ENCODE results near the gene ALDH1A3.

Gene ALDH1A3

GRCh38 chr15:100934166-100934565, 54.5 kb downstream of the ALDH1A3 start:
- no peak for DNase-seq (ENCODE audit: low read depth)
- no peak for TF ChIP-seq MYC (IDR thresholded peaks at IDR 0.05; ENCODE audit: low read depth, low read length)
- no peak overlapping the region for H3K4me3 ChIP-seq (ENCODE audit: low read depth, low read length)

GRCh38 chr15:100934726-100935125, 55.1 kb downstream of the ALDH1A3 start:
- DNase-seq (ENCODE audit: low read depth) = no peak
- TF ChIP-seq CTCF (IDR thresholded peaks at IDR 0.05; ENCODE audit: low read depth, low read length) = no peak
- TF ChIP-seq POLR2A (IDR thresholded peaks at IDR 0.05; ENCODE audit: extremely low read depth, insufficient read length) = no peak
- no peak for TF ChIP-seq MAX (IDR thresholded peaks at IDR 0.05; ENCODE audit: low read depth, low read length)
- TF ChIP-seq MYC (IDR thresholded peaks at IDR 0.05; ENCODE audit: low read depth, low read length) = no peak
- no peak overlapping the region for H3K4me3 ChIP-seq (ENCODE audit: low read depth, low read length)

- no peak overlapping the region for H3K4me3 ChIP-seq (ENCODE audit: low read depth, low read length)
- peak; percentile 55 for DNase-seq (ENCODE audit: low read depth)
- TF ChIP-seq POLR2A (IDR thresholded peaks at IDR 0.05; ENCODE audit: extremely low read depth, insufficient read length) = no peak
- TF ChIP-seq CTCF (IDR thresholded peaks at IDR 0.05; ENCODE audit: low read depth, low read length) = no peak
- no peak for TF ChIP-seq MYC (IDR thresholded peaks at IDR 0.05; ENCODE audit: low read depth, low read length)
- no peak for TF ChIP-seq MAX (IDR thresholded peaks at IDR 0.05; ENCODE audit: low read depth, low read length)
Observed at GRCh38 chr15:100937171-100937570, 57.5 kb downstream of the ALDH1A3 start.

- TF ChIP-seq CTCF (IDR thresholded peaks at IDR 0.05; ENCODE audit: low read depth, low read length) (no peak), MYC (IDR thresholded peaks at IDR 0.05; ENCODE audit: low read depth, low read length) (no peak), MAX (IDR thresholded peaks at IDR 0.05; ENCODE audit: low read depth, low read length) (no peak), POLR2A (IDR thresholded peaks at IDR 0.05; ENCODE audit: extremely low read depth, insufficient read length) (no peak)
- H3K4me3 ChIP-seq (ENCODE audit: low read depth, low read length) = no peak overlapping the region
- DNase-seq (ENCODE audit: low read depth) = peak; percentile 49
Observed at GRCh38 chr15:100939791-100940190, 60.2 kb downstream of the ALDH1A3 start.

- DNase-seq (ENCODE audit: low read depth) = peak; percentile 89
- no peak overlapping the region for H3K4me3 ChIP-seq (ENCODE audit: low read depth, low read length)
- TF ChIP-seq MYC (IDR thresholded peaks at IDR 0.05; ENCODE audit: low read depth, low read length) = peak; percentile 22; the same call in 1 of the 2 replicates
- TF ChIP-seq MAX (IDR thresholded peaks at IDR 0.05; ENCODE audit: low read depth, low read length) = peak; percentile 41; the same call in 1 of the 2 replicates
- no peak for TF ChIP-seq POLR2A (IDR thresholded peaks at IDR 0.05; ENCODE audit: extremely low read depth, insufficient read length)
Observed at GRCh38 chr15:100940767-100941379, 61.2 kb downstream of the ALDH1A3 start.

- DNase-seq (ENCODE audit: low read depth) = no peak
- TF ChIP-seq MYC (IDR thresholded peaks at IDR 0.05; ENCODE audit: low read depth, low read length) = no peak
- TF ChIP-seq CTCF (IDR thresholded peaks at IDR 0.05; ENCODE audit: low read depth, low read length) = no peak
- no peak for TF ChIP-seq MAX (IDR thresholded peaks at IDR 0.05; ENCODE audit: low read depth, low read length)
- TF ChIP-seq POLR2A (IDR thresholded peaks at IDR 0.05; ENCODE audit: extremely low read depth, insufficient read length) = no peak
- no peak overlapping the region for H3K4me3 ChIP-seq (ENCODE audit: low read depth, low read length)
Observed at GRCh38 chr15:100941536-100941935, 61.9 kb downstream of the ALDH1A3 start.
